ENCODE data around the gene COG5.
"Not testable (repeated sequence)": the region's sequence is repeated elsewhere in the genome, so short reads cannot be mapped to it uniquely, and the experiment has no call there.

The COG5 gene

GRCh38 chr7:107157091-107157490 is 406.6 kb downstream of the COG5 start:
- no peak for DNase-seq (ENCODE audit: low spot score)

- DNase-seq (ENCODE audit: low spot score) = not testable (repeated sequence)
These were observed 408.0 kb downstream of the COG5 start for GRCh38 chr7:107155726-107156125.

- DNase-seq (ENCODE audit: low spot score) = no peak
These were observed 408.9 kb downstream of the COG5 start for GRCh38 chr7:107154826-107155225.

GRCh38 chr7:107152011-107152410 is 411.7 kb downstream of the COG5 start:
- DNase-seq (ENCODE audit: low spot score) = no peak

All from CD4-positive, alpha-beta T cell treated with Interleukin-6 at 100 ng/mL for 8 hours (primary cell).